Coronary artery (tissue), 2 donors: ENCODE measurements around the gene PSD4.

Experiments
- DNase-seq: peaks from one replicate; pipeline ENCODE4 v3.0.0-alpha.2; 2017; ENCODE audit warnings: low spot score
- H3K27ac ChIP-seq, 2 donors: fragments of 200-600 bp; sonication (generic); one replicate each; pipeline ENCODE4 v1.5.1; 2016 to 2019
- H3K4me3 ChIP-seq: fragments of 200-600 bp; sonication (generic); 2 replicates; pipeline ENCODE4 v1.5.1; 2016; ENCODE audit warnings: mild to moderate bottlenecking, moderate library complexity
- CTCF ChIP-seq: fragments of 200-600 bp; sonication (generic); IDR thresholded peaks from one replicate; pipeline ENCODE4 v1.5.1; 2019; ENCODE audit warnings: antibody characterized with exemption

Gene PSD4

GRCh38 chr2:113176696-113177355 is 3.1 kb downstream of the PSD4 start:
- no peak for TF ChIP-seq CTCF
- no peak for DNase-seq
- Histone ChIP-seq H3K4me3 (no peak overlapping the region), H3K27ac (no peak overlapping the region)

GRCh38 chr2:113178069-113178746 is 4.4 kb downstream of the PSD4 start:
- TF ChIP-seq CTCF: no peak
- Histone ChIP-seq H3K27ac (no peak overlapping the region), H3K4me3 (no peak overlapping the region)
- DNase-seq: no peak

GRCh38 chr2:113178891-113179290 is 5.1 kb downstream of the PSD4 start:
- Histone ChIP-seq H3K4me3 (no peak overlapping the region), H3K27ac (no peak overlapping the region)
- no peak for TF ChIP-seq CTCF
- no peak for DNase-seq

DNA sequence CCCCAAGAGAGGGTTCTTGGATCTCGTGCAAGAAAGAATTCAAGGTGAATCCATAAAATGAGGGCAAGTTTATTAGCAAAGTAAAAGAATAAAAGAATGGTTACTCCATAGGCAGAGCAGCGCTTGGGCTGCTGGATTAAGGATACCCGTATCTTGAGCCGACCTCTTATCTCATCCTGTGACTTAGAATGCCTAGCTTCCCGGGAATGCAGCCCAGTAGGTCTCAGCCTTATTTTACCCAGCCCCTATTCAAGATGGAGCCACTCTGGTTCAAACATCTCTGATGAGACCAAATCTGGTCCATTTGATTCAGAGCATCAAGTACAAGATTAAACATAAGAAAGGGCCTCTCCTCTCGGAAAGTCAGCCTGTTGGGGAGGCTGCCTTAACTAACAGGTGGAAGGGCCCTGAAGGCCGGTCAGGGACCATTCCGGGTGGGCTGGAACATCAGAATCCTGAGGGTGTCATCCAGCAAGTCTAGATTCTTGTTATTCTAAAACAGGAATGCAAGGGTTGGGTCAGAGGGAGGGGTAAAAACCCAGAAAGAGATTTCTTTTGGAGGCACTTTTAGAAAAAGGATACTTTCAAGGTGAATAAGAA is 5.8 kb downstream of the PSD4 start:
- no peak overlapping the region for H3K4me3 ChIP-seq
- TF ChIP-seq CTCF: no peak
- no peak for DNase-seq
- no peak overlapping the region for H3K27ac ChIP-seq

- DNase-seq: no peak
- no peak overlapping the region for H3K4me3 ChIP-seq
- no peak overlapping the region for H3K27ac ChIP-seq
- TF ChIP-seq CTCF: no peak
Measured at GRCh38 chr2:113180131-113180946, 6.6 kb downstream of the PSD4 start.

- DNase-seq: no peak
- Histone ChIP-seq H3K27ac (no peak overlapping the region), H3K4me3 (no peak overlapping the region)
- TF ChIP-seq CTCF: no peak
Measured at GRCh38 chr2:113181258-113182051, 7.7 kb downstream of the PSD4 start.
